HepG2 (cell line): ENCODE results near the gene LSM6. TPM values are rescaled to one million over a fixed set of nuclear protein-coding genes. Genes with fewer than 3 reads are reported as not detected.

Source experiments
- ATAC-seq: fragments of 200-7000 bp; cut with Tn5 transposase; 3 replicates; pipeline ENCODE4 v1.9.1; 2020; ENCODE audit warnings: mild to moderate bottlenecking, moderate library complexity
- BruUV-seq: library from RNA; stranded (reverse); fragments of 400-500 nt; replicated peaks from 2 replicates; lab custom pipeline; 2021; lab: Mats Ljungman, UMichigan
- CTCF ChIA-PET: fragments of 300-600 bp; formaldehyde crosslinking; extraction: SDS; loops from one replicate; lab custom pipeline; 2021; ENCODE audit warnings: low total read pairs, inconsistent platforms, low intra/inter-chr PET ratio; lab: Yijun Ruan, JAX
- POLR2A ChIA-PET: fragments of 350-600 bp; sonication (Branson Sonifier 250); formaldehyde crosslinking; loops from one replicate; lab custom pipeline; 2020; ENCODE audit warnings: antibody characterized with exemption, inconsistent platforms; lab: Yijun Ruan, JAX
- DNase-seq: peaks from one replicate; pipeline ENCODE4 v3.0.0-alpha.2; 2015; ENCODE audit warnings: low spot score
- FAIRE-seq: peaks from 3 replicates; lab custom pipeline; 2011; peaks lifted over from hg19 to GRCh38; lab: Jason Lieb, UNC
- H2AFZ ChIP-seq: one replicate; pipeline ENCODE4 v1.6.1; 2011; ENCODE audit warnings: low read length, inconsistent platforms
- H3K27ac ChIP-seq: fragments of 300-600 bp; 3 replicates; pipeline ENCODE4 v1.8.0; 2011; ENCODE audit warnings: mixed run types, mild to moderate bottlenecking, mixed read lengths, low read length, inconsistent platforms; ENCODE audit not compliant: insufficient read depth; ENCODE audit errors: extremely low read length
- H3K27me3 ChIP-seq, 2 experiments: fragments of 200-600 bp in 1 of 2; 2 replicates in 1 of 2; 3 replicates in 1 of 2; pipeline versions ENCODE4 v1.6.0 to v1.8.0; 2011; ENCODE audit warnings: low read length in 2 of 2, mild to moderate bottlenecking in 2 of 2, moderate library complexity in 2 of 2, inconsistent platforms in 1 of 2; ENCODE audit not compliant: insufficient read depth in 2 of 2, control insufficient read depth in 1 of 2
- H3K36me3 ChIP-seq, 2 experiments: fragments of 200-600 bp in 1 of 2; replicated peaks in 1 of 2; 2 replicates in 1 of 2; 3 replicates in 1 of 2; pipeline versions ENCODE4 v1.5.1 to v1.8.0; 2011; ENCODE audit warnings: low read length in 2 of 2, inconsistent platforms in 1 of 2; ENCODE audit not compliant: insufficient read depth in 2 of 2, control insufficient read depth in 1 of 2
- H3K4me1 ChIP-seq: 2 replicates; pipeline ENCODE4 v1.5.1; 2012; ENCODE audit warnings: low read length, inconsistent platforms; ENCODE audit not compliant: insufficient read depth
- H3K4me2 ChIP-seq: 2 replicates; pipeline ENCODE4 v1.6.0; 2011; ENCODE audit warnings: low read depth, low read length, inconsistent platforms
- H3K4me3 ChIP-seq, 3 experiments: fragments of 200-600 bp in 1 of 3; sonication (generic), shearing (Covaris generic) in 1 of 3; replicated peaks in 1 of 3; 2 replicates each; pipeline ENCODE4 v1.5.1; 2011 to 2016; ENCODE audit warnings: low read length in 3 of 3, inconsistent platforms in 2 of 3, low read depth in 2 of 3, mild to moderate bottlenecking in 2 of 3, control low read depth in 1 of 3, mixed read lengths in 1 of 3; ENCODE audit not compliant: insufficient read depth in 1 of 3
- H3K79me2 ChIP-seq: one replicate; pipeline ENCODE4 v1.6.1; 2011; ENCODE audit warnings: low read length, inconsistent platforms; ENCODE audit not compliant: insufficient read depth
- H3K9ac ChIP-seq: 2 replicates; pipeline ENCODE4 v1.6.0; 2011; ENCODE audit warnings: mild to moderate bottlenecking, low read depth, low read length, inconsistent platforms; ENCODE audit not compliant: insufficient read depth
- H3K9me3 ChIP-seq: 2 replicates; pipeline ENCODE4 v1.5.1; 2012; ENCODE audit warnings: mild to moderate bottlenecking, low read length
- H4K20me1 ChIP-seq: 2 replicates; pipeline ENCODE4 v1.6.0; 2011; ENCODE audit warnings: inconsistent platforms, mild to moderate bottlenecking, low read length, moderate library complexity; ENCODE audit not compliant: insufficient read depth
- DNMT3B ChIP-seq: conservative IDR thresholded peaks from 2 replicates; pipeline ENCODE4 v1.6.1; 2016; ENCODE audit warnings: missing biosample characterization, control low read depth
- FOXO1 ChIP-seq: sonication (generic); formaldehyde crosslinking; IDR thresholded peaks from 2 replicates; pipeline ENCODE4 v1.4.0; 2020; ENCODE audit warnings: missing genetic modification reagents
- HMG20B ChIP-seq: conservative IDR thresholded peaks from 2 replicates; pipeline ENCODE4 v1.6.1; 2016; ENCODE audit warnings: missing genetic modification reagents, missing compliant biosample characterization
- NFKB2 ChIP-seq: sonication (generic); formaldehyde crosslinking; IDR thresholded peaks from 2 replicates; pipeline ENCODE4 v1.4.0; 2020; ENCODE audit warnings: missing genetic modification reagents, borderline replicate concordance
- ZNF121 ChIP-seq: sonication (generic); formaldehyde crosslinking; IDR thresholded peaks from 2 replicates; pipeline ENCODE4 v1.5.0; 2020; ENCODE audit warnings: mild to moderate bottlenecking, missing genetic modification reagents
- ZNF138 ChIP-seq: sonication (generic); formaldehyde crosslinking; IDR thresholded peaks from 2 replicates; pipeline ENCODE4 v1.5.0; 2020; ENCODE audit warnings: mild to moderate bottlenecking, low read depth, missing genetic modification reagents
- ZNF235 ChIP-seq: sonication (generic); formaldehyde crosslinking; IDR thresholded peaks from 2 replicates; pipeline ENCODE4 v1.8.1; 2023; ENCODE audit warnings: mild to moderate bottlenecking, missing genetic modification reagents, borderline replicate concordance
- ZNF260 ChIP-seq: sonication (generic); formaldehyde crosslinking; IDR thresholded peaks from 2 replicates; pipeline ENCODE4 v1.4.0; 2020; ENCODE audit warnings: missing genetic modification reagents, low read depth, mild to moderate bottlenecking, borderline replicate concordance
- ZNF550 ChIP-seq: sonication (generic); formaldehyde crosslinking; IDR thresholded peaks from 2 replicates; pipeline ENCODE4 v1.4.0; 2020; ENCODE audit warnings: mild to moderate bottlenecking, missing genetic modification reagents, borderline replicate concordance
- ZNF562 ChIP-seq: sonication (generic); formaldehyde crosslinking; IDR thresholded peaks from 2 replicates; pipeline ENCODE4 v1.8.0; 2022; ENCODE audit warnings: missing genetic modification reagents, borderline replicate concordance
- ZNF619 ChIP-seq: sonication (generic); formaldehyde crosslinking; IDR thresholded peaks from 2 replicates; pipeline ENCODE4 v1.4.0; 2020; ENCODE audit warnings: mild to moderate bottlenecking, missing genetic modification reagents
- ZNF672 ChIP-seq: sonication (generic); formaldehyde crosslinking; IDR thresholded peaks from 2 replicates; pipeline ENCODE4 v1.8.1; 2022; ENCODE audit warnings: missing genetic modification reagents
- ZNF7 ChIP-seq: IDR thresholded peaks from 2 replicates; pipeline ENCODE4 v1.6.1; 2016; ENCODE audit warnings: missing biosample characterization, missing genetic modification reagents
- WGBS: methylation state at CpG from one replicate; pipeline ENCODE4 v1.1.6; 2017; ENCODE audit warnings: low lambda C conversion rate; 5-methylcytosine and 5-hydroxymethylcytosine counted together
- in situ Hi-C: cut with HindIII; loops from 2 replicates; pipeline ENCODE4 v1.10.0; 2017; ENCODE audit warnings: low pct_unique_long_range_greater_than_20kb; ENCODE audit not compliant: extremely low pct_ligation_motif_present
- intact Hi-C: fragments of 100-400 bp; cut with micrococcal nuclease; formaldehyde crosslinking; loops from one replicate; pipeline ENCODE4 v1.10.0; 2022; ENCODE audit not compliant: unreplicated experiment
- polyA plus RNA-seq, 8 experiments: library from polyadenylated mRNA; depleted of rRNA in 3 of 8; stranded (reverse) in 7 of 8; unstranded in 1 of 8; fragments of >200 nt; fragmentation: Illumina TruSeq in 4 of 8; extraction: Trizol in 4 of 8; gene quantifications; 2 replicates each; pipeline versions ENCODE4 v1.2.1 to v1.2.3, GENCODE V29; 2011 to 2016; ENCODE audit warnings: low read depth in 4 of 8, missing spikeins in 1 of 8, mixed read lengths in 1 of 8; ENCODE audit not compliant: insufficient read depth in 1 of 8
- total RNA-seq, 5 experiments: library from RNA; depleted of rRNA; stranded (reverse); fragments of >200 nt; fragmentation: Illumina TruSeq; extraction: Trizol; gene quantifications; 2 replicates each; pipeline ENCODE4 v1.2.3, GENCODE V29; 2016; ENCODE audit warnings: low read depth in 1 of 5
- TF ChIP-seq, protein P1 (sequence below): IDR thresholded peaks from 2 replicates; pipeline ENCODE4 v1.6.1; 2016
- TF ChIP-seq, protein P2 (sequence below): sonication (generic); formaldehyde crosslinking; IDR thresholded peaks from 2 replicates; pipeline ENCODE4 v1.4.0; 2020; ENCODE audit warnings: mild to moderate bottlenecking, missing genetic modification reagents
- TF ChIP-seq, protein P3 (sequence below): sonication (generic); formaldehyde crosslinking; IDR thresholded peaks from 2 replicates; pipeline ENCODE4 v1.4.0; 2020; ENCODE audit warnings: missing genetic modification reagents; ENCODE audit errors: not compliant biosample characterization

The LSM6 gene
- total and polyA plus RNA-seq, 2 of the 13 experiments (the other 11 are each of a cell fraction or from before 2014, with no cell fraction given), result 14.6 to 83.3 TPM

DNA sequence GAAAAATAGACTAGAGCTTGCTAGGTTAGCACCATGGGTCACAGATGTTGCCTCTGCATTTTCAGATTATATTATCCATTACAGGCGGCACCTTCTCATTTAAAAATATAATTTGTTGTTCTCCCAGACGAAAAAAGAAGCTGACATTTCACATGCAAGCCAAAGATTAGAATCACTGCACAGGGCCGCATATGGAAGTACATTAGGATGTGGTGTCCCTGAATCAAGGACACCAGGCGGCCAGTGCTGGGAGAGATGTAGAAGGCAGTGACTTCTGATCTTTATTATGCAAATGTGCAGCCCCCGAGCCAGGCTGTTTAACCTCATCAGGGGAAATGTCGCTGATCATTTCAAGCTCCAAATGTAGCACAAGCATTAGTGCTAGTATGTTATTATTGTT, 61.6 kb downstream of the LSM6 start:
- BruUV-seq, result no TSS peak
- intact Hi-C loops, result loop anchor here (5.0 kb wide), 1 partner anchor 140 kb away; no protein-coding TSS in a partner anchor
- FAIRE-seq, result no peak

More for the DNA sequence above, 61.6 kb downstream of the LSM6 start:
- peaks cover 0 to 15% of the 10 kb centered on the region in 2 experiments; a peak in 3 of 5 replicates for H3K27me3 ChIP-seq
- no peak overlapping the region for H3K4me3 ChIP-seq
- no peaks in the 10 kb centered on the region for H4K20me1 ChIP-seq
- no peak overlapping the region for H3K27ac ChIP-seq
- H3K36me3 ChIP-seq, result no peaks in the 10 kb centered on the region
- no peaks in the 10 kb centered on the region for H3K9me3 ChIP-seq
- TF ChIP-seq FOXO1 (CRISPR knock-in tag), result no peak
- TF ChIP-seq ZNF7 (CRISPR knock-in tag), result no peak
- TF ChIP-seq ZNF672 (CRISPR knock-in tag), result no peak
- TF ChIP-seq, protein P1, sequence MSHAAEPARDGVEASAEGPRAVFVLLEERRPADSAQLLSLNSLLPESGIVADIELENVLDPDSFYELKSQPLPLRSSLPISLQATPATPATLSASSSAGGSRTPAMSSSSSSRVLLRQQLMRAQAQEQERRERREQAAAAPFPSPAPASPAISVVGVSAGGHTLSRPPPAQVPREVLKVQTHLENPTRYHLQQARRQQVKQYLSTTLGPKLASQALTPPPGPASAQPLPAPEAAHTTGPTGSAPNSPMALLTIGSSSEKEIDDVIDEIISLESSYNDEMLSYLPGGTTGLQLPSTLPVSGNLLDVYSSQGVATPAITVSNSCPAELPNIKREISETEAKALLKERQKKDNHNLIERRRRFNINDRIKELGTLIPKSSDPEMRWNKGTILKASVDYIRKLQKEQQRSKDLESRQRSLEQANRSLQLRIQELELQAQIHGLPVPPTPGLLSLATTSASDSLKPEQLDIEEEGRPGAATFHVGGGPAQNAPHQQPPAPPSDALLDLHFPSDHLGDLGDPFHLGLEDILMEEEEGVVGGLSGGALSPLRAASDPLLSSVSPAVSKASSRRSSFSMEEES, result no peak
- no peak for TF ChIP-seq ZNF550 (CRISPR knock-in tag)
- no peak for TF ChIP-seq ZNF260
- TF ChIP-seq NFKB2 (CRISPR knock-in tag), result no peak
- no peak for TF ChIP-seq HMG20B (CRISPR knock-in tag)
- TF ChIP-seq, protein P2, sequence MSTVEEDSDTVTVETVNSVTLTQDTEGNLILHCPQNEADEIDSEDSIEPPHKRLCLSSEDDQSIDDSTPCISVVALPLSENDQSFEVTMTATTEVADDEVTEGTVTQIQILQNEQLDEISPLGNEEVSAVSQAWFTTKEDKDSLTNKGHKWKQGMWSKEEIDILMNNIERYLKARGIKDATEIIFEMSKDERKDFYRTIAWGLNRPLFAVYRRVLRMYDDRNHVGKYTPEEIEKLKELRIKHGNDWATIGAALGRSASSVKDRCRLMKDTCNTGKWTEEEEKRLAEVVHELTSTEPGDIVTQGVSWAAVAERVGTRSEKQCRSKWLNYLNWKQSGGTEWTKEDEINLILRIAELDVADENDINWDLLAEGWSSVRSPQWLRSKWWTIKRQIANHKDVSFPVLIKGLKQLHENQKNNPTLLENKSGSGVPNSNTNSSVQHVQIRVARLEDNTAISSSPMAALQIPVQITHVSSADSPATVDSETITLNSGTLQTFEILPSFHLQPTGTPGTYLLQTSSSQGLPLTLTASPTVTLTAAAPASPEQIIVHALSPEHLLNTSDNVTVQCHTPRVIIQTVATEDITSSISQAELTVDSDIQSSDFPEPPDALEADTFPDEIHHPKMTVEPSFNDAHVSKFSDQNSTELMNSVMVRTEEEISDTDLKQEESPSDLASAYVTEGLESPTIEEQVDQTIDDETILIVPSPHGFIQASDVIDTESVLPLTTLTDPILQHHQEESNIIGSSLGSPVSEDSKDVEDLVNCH (CRISPR knock-in tag), result no peak
- TF ChIP-seq ZNF562 (CRISPR knock-in tag), result no peak
- TF ChIP-seq DNMT3B (CRISPR knock-in tag), result no peak
- no peak for TF ChIP-seq ZNF235 (CRISPR knock-in tag)
- TF ChIP-seq ZNF121 (CRISPR knock-in tag), result no peak
- no peak for TF ChIP-seq ZNF619 (CRISPR knock-in tag)
- no peak for TF ChIP-seq ZNF138
- TF ChIP-seq, protein P3, sequence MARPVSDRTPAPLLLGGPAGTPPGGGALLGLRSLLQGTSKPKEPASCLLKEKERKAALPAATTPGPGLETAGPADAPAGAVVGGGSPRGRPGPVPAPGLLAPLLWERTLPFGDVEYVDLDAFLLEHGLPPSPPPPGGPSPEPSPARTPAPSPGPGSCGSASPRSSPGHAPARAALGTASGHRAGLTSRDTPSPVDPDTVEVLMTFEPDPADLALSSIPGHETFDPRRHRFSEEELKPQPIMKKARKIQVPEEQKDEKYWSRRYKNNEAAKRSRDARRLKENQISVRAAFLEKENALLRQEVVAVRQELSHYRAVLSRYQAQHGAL (CRISPR knock-in tag), result no peak
- no peak overlapping the region for H3K4me2 ChIP-seq
- CTCF ChIA-PET, result no interaction called here
- no peak for DNase-seq
- WGBS, result 8% methylated on average over 6 of the region's 6 CpGs
- no peak overlapping the region for H2AFZ ChIP-seq
- H3K79me2 ChIP-seq, result no peaks in the 10 kb centered on the region
- POLR2A ChIA-PET, result no interaction called here
- in situ Hi-C loops, result no loop called here
- H3K4me1 ChIP-seq, result peaks cover 14% of the 10 kb centered on the region
- H3K9ac ChIP-seq, result no peak overlapping the region
- ATAC-seq, result no peak
